Thyroid gland (tissue), 4 donors: ENCODE measurements around the gene ZNF177. TPM values are rescaled to one million over a fixed set of nuclear protein-coding genes. Genes with fewer than 3 reads are reported as not detected.

Experiments
- DNase-seq, 2 donors: peaks; one replicate each; pipeline ENCODE4 v3.0.0-alpha.2; 2019
- H3K27ac ChIP-seq, 3 donors: fragments of 200-600 bp; sonication (generic); 1 replicate in 2 of 3; 2 replicates in 1 of 3; pipeline ENCODE4 v1.5.1; 2016 to 2019; ENCODE audit warnings: mild to moderate bottlenecking in 1 of 3, moderate library complexity in 1 of 3
- H3K27me3 ChIP-seq: fragments of 200-600 bp; sonication (generic); one replicate; pipeline ENCODE4 v1.5.1; 2019
- H3K36me3 ChIP-seq, 2 donors: fragments of 200-600 bp; sonication (generic); one replicate each; pipeline ENCODE4 v1.5.1; 2016 to 2019
- H3K4me1 ChIP-seq, 2 donors: fragments of 200-600 bp; sonication (generic); one replicate each; pipeline ENCODE4 v1.5.1; 2017 to 2019
- H3K4me3 ChIP-seq, 3 donors: fragments of 200-600 bp; sonication (generic); replicated peaks in 1 of 3; 1 replicate in 2 of 3; 2 replicates in 1 of 3; pipeline ENCODE4 v1.5.1; 2016; ENCODE audit warnings: mild to moderate bottlenecking in 1 of 3
- H3K9me3 ChIP-seq: fragments of 200-600 bp; sonication (generic); one replicate; pipeline ENCODE4 v1.5.1; 2017
- POLR2A ChIP-seq, 2 donors: fragments of 450-650 bp; IDR thresholded peaks; one replicate each; pipeline ENCODE4 v1.6.1; 2017; ENCODE audit warnings: antibody characterized with exemption in 2 of 2, mild to moderate bottlenecking in 2 of 2, moderate library complexity in 1 of 2
- WGBS, 2 donors: methylation state at CpG; one replicate each; pipeline ENCODE4 v1.1.5; 2017; 5-methylcytosine and 5-hydroxymethylcytosine counted together
- intact Hi-C: fragments of 100-400 bp; cut with DNase I; formaldehyde crosslinking; loops from one replicate; pipeline ENCODE4 v1.15.1; 2023
- total RNA-seq, 4 donors: library from RNA; depleted of rRNA; stranded (reverse); fragments of >200 nt; gene quantifications; one replicate each; pipeline ENCODE4 v1.2.3, GENCODE V29; 2016
- TF ChIP-seq, protein P1 (sequence below), 6 experiments: fragments of 200-600 bp in 3 of 6; fragments of 450-650 bp in 3 of 6; sonication (generic) in 3 of 6; IDR thresholded peaks; one replicate each; pipeline ENCODE4 v1.5.1; 2016 to 2019; ENCODE audit warnings: antibody characterized with exemption in 6 of 6, mild to moderate bottlenecking in 2 of 6, inconsistent platforms in 1 of 6, moderate library complexity in 1 of 6

ZNF177 gene
- total RNA-seq, 4 donors from 2014 or later = 0.68 to 5.2 (median 4.4) TPM

DNA sequence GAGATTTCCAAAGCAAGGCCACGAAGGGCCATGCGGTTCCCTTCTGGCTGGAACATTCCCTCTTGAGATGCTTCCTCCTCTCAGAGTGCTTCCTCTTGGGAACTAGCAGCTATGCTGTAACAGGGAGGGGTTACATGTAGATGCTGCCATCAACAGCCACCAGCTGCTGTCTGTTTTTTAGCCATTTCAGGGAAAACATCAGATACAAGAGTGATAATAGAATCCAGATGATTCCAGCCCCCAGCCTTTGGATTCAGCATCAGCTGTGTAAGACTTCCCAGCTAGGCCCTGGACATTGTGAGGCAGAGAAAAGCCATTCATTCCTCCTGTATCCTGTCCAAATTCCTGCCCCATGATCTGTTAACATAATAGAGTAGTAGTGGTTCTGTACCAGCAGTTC lies 8.2 kb upstream of the ZNF177 start:
- intact Hi-C loops = no loop called here
- Histone ChIP-seq H3K4me1 (no peaks in the 10 kb centered on the region), H3K4me3 (no peak overlapping the region), H3K36me3 (peaks cover 0 to 14% of the 10 kb centered on the region in 2 donors), H3K27ac (no peak overlapping the region), H3K27me3 (no peaks in the 10 kb centered on the region), H3K9me3 (peaks cover 5% of the 10 kb centered on the region)
- DNase-seq = no peak
- no peak for TF ChIP-seq POLR2A (IDR thresholded peaks at IDR 0.05)
- TF ChIP-seq, protein P1, sequence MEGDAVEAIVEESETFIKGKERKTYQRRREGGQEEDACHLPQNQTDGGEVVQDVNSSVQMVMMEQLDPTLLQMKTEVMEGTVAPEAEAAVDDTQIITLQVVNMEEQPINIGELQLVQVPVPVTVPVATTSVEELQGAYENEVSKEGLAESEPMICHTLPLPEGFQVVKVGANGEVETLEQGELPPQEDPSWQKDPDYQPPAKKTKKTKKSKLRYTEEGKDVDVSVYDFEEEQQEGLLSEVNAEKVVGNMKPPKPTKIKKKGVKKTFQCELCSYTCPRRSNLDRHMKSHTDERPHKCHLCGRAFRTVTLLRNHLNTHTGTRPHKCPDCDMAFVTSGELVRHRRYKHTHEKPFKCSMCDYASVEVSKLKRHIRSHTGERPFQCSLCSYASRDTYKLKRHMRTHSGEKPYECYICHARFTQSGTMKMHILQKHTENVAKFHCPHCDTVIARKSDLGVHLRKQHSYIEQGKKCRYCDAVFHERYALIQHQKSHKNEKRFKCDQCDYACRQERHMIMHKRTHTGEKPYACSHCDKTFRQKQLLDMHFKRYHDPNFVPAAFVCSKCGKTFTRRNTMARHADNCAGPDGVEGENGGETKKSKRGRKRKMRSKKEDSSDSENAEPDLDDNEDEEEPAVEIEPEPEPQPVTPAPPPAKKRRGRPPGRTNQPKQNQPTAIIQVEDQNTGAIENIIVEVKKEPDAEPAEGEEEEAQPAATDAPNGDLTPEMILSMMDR (IDR thresholded peaks at IDR 0.05) = no peak
- 81 to 92% methylated on average over 2 of the region's 2 CpGs for WGBS, 2 donors

DNA sequence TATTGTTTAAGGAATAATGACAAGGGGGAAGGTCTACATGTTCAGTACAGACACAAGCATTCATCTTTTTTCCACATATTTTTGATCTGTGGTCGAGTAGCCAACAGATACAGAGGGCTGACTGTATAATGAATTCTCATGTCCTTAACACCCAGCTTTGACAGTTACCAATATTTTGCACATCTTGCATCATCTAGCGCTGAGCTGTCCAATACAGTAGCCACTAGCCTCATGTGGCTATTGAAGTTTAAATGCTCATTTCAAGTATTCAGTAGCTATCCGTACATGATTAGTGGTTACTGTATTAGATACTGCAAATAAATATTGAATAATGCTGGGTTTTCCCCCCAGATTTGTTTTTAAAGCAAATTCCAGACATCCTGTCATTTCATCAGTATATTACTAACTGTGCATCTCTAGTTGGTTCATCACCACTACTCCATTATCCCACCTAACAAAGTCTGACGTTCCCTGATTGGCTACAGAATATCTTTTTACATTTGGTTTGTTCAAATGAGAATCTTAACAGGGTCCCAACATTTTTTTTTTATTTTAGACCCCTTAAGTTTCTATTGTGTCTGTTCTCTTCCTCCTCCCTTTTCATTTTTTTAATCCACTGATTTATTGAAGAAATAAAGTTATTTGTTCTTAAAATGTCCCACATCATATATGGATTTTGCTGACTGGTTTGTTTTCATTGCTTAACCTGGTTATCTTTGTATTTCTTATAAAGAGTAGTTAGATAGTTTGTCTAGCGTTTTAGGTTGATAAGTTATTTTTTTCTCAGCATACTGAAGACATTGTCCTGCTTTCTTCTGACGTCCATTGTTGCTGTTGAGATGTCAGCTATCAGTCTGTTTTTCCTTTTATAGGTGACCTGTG lies 8.2 kb downstream of the ZNF177 start:
- no peaks in the 10 kb centered on the region for H3K4me1 ChIP-seq
- no peaks in the 10 kb centered on the region for H3K27me3 ChIP-seq
- DNase-seq = no peak
- no peak overlapping the region for H3K27ac ChIP-seq
- H3K9me3 ChIP-seq = peaks cover 3% of the 10 kb centered on the region
- intact Hi-C loops = no loop called here
- TF ChIP-seq POLR2A (IDR thresholded peaks at IDR 0.05) = no peak
- TF ChIP-seq, protein P1 (IDR thresholded peaks at IDR 0.05) = no peak
- WGBS, 2 donors = 92 to 96% methylated on average over 6 of the region's 6 CpGs
- no peak overlapping the region for H3K4me3 ChIP-seq
- peaks cover 12 to 16% of the 10 kb centered on the region in 2 donors for H3K36me3 ChIP-seq

DNA sequence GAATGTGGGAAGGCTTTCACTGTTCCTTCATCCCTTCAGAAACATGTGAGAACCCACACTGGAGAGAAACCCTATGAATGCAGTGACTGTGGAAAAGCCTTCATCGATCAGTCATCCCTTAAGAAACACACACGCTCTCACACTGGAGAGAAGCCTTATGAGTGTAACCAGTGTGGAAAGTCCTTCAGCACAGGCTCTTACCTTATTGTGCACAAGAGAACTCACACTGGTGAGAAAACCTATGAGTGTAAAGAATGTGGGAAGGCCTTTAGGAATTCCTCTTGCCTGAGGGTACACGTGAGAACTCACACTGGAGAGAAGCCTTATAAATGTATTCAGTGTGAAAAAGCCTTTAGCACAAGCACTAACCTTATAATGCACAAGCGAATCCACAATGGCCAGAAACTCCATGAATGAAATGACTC lies 18.6 kb downstream of the ZNF177 start:
- no peaks in the 10 kb centered on the region for H3K27me3 ChIP-seq
- DNase-seq = no peak
- H3K4me3 ChIP-seq = no peak overlapping the region
- WGBS, 2 donors = 85 to 96% methylated on average over 4 of the region's 4 CpGs
- TF ChIP-seq POLR2A (IDR thresholded peaks at IDR 0.05) = no peak
- TF ChIP-seq, protein P1 (IDR thresholded peaks at IDR 0.05) = no peak
- intact Hi-C loops = loop anchor here (5.0 kb wide), 1 partner anchor 44 kb away; no protein-coding TSS in a partner anchor
- H3K9me3 ChIP-seq = peaks cover 37% of the 10 kb centered on the region
- no peaks in the 10 kb centered on the region for H3K4me1 ChIP-seq
- H3K27ac ChIP-seq = no peak overlapping the region
- peaks cover 93 to 97% of the 10 kb centered on the region in 2 donors for H3K36me3 ChIP-seq

DNA sequence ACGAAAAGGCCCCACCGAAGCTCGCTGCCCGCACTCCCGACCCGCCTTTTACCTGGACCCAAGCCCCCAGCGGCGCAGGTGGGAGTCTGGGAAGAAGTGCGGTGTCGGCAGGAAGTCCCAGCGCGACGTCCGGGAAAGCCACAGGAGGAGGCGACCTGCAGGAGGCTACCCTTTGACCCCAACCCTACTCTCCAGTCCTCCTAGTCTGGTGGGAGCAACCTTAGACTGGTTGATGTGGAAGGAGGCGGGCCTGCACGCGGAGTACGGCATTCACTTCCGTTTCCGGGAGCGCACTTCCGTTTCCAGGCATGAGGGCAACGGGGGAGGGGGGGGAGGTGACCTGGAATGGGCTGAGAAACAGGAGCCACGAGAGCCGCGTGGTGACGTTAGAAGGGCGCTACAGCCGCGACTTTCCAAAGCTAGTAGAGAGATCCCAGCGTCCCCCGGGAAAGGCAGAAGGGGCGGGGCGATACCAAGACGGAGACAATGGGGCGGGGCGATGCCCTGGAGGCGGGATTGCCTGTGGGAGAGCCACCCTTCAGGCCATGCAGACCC lies 44.1 kb downstream of the ZNF177 start:
- Histone ChIP-seq H3K27ac (no peak overlapping the region), H3K9me3 (no peaks in the 10 kb centered on the region), H3K4me1 (peaks cover 0 to 7% of the 10 kb centered on the region in 2 donors), H3K36me3 (no peaks in the 10 kb centered on the region), H3K4me3 (peak overlapping the region in 2 of 3 donors; percentile 46 to 48), H3K27me3 (no peaks in the 10 kb centered on the region)
- intact Hi-C loops = no loop called here
- TF ChIP-seq POLR2A (IDR thresholded peaks at IDR 0.05) = no peak
- peak; percentile 77 to 78 for DNase-seq
- 2 to 3% methylated on average over 14 to 39 of the region's 39 CpGs for WGBS, 2 donors

DNA sequence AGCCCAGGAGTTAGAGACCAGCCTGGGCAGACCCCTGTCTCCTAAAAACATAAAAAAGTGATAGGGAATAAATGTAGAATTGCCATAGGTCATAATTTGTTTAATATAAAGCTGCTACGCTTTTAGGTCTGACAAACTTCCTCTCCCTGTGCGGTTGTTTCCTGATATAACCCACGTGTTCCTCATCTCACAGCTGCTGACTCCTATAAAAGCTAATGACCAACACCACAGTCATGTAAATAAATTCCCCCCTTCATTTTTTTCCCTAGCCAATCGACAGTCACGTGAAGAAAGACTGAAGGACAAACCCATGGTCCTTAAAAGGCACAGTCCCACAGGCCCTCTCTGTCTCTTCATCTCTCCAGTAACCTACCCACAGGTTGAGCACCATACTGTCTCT lies 45.0 kb downstream of the ZNF177 start:
- no peak overlapping the region for H3K27ac ChIP-seq
- peaks cover 0 to 3% of the 10 kb centered on the region in 2 donors for H3K36me3 ChIP-seq
- peaks cover 0 to 7% of the 10 kb centered on the region in 2 donors for H3K4me1 ChIP-seq
- H3K4me3 ChIP-seq = no peak overlapping the region
- DNase-seq = no peak
- H3K9me3 ChIP-seq = peaks cover 6% of the 10 kb centered on the region
- H3K27me3 ChIP-seq = no peaks in the 10 kb centered on the region
- intact Hi-C loops = no loop called here
- TF ChIP-seq, protein P1 (IDR thresholded peaks at IDR 0.05) = no peak
- TF ChIP-seq POLR2A (IDR thresholded peaks at IDR 0.05) = no peak
- 84 to 85% methylated on average over 5 of the region's 5 CpGs for WGBS, 2 donors
